PC-9 (cell line): ENCODE measurements around the gene MAK. TPM values are rescaled to one million over a fixed set of nuclear protein-coding genes. Genes with fewer than 3 reads are reported as not detected.

ENCODE experiments used
- BruUV-seq: library from RNA; stranded (reverse); fragments of 400-500 nt; replicated peaks from 2 replicates; lab custom pipeline; 2021; lab: Mats Ljungman, UMichigan
- CTCF ChIA-PET: fragments of 300-600 bp; sonication (Branson Sonifier 250); formaldehyde crosslinking; loops from one replicate; lab custom pipeline; 2022; ENCODE audit warnings: antibody characterized with exemption; lab: Charles Lee
- POLR2A ChIA-PET: fragments of 300-600 bp; sonication (Branson Sonifier 250); formaldehyde crosslinking; loops from one replicate; lab custom pipeline; 2022; ENCODE audit warnings: antibody characterized with exemption; ENCODE audit not compliant: unreplicated experiment; lab: Charles Lee
- DNase-seq, 2 experiments: peaks; one replicate each; pipeline versions ENCODE4 v3.0.0 to v3.0.0-alpha.2; 2015 to 2022; ENCODE audit warnings: mixed read lengths in 1 of 2
- H2AFZ ChIP-seq: fragments of 200-600 bp; sonication (generic); 2 replicates; pipeline ENCODE4 v1.8.1; 2017; ENCODE audit warnings: antibody characterized with exemption
- H3F3A ChIP-seq: fragments of 200-600 bp; sonication (generic); 2 replicates; pipeline ENCODE4 v1.8.1; 2017; ENCODE audit warnings: antibody characterized with exemption, mild to moderate bottlenecking, low read depth; ENCODE audit not compliant: insufficient read depth
- H3K27ac ChIP-seq: fragments of 200-600 bp; sonication (generic); 2 replicates; pipeline ENCODE4 v1.6.1; 2016; ENCODE audit warnings: mixed run types
- H3K27me3 ChIP-seq: fragments of 200-600 bp; sonication (generic); 2 replicates; pipeline ENCODE4 v1.6.1; 2016; ENCODE audit warnings: low read depth, mixed run types; ENCODE audit not compliant: insufficient read depth
- H3K36me3 ChIP-seq: fragments of 200-600 bp; sonication (generic); 2 replicates; pipeline ENCODE4 v1.6.1; 2016; ENCODE audit warnings: low read depth, mixed run types
- H3K4me1 ChIP-seq: fragments of 200-600 bp; sonication (generic); replicated peaks from 2 replicates; pipeline ENCODE4 v1.6.1; 2016; ENCODE audit warnings: mixed run types; ENCODE audit not compliant: insufficient read depth
- H3K4me2 ChIP-seq: fragments of 200-600 bp; sonication (generic); 2 replicates; pipeline ENCODE4 v1.6.1; 2017; ENCODE audit warnings: mixed run types
- H3K4me3 ChIP-seq: fragments of 200-600 bp; sonication (generic); 2 replicates; pipeline ENCODE4 v1.6.1; 2016; ENCODE audit warnings: mixed run types
- H3K79me2 ChIP-seq: fragments of 200-600 bp; sonication (generic); 2 replicates; pipeline ENCODE4 v1.6.1; 2017; ENCODE audit warnings: low read depth, mixed run types
- H3K9me2 ChIP-seq: fragments of 200-600 bp; sonication (generic); 2 replicates; pipeline ENCODE4 v1.8.1; 2017; ENCODE audit warnings: mild to moderate bottlenecking; ENCODE audit not compliant: insufficient read depth
- H3K9me3 ChIP-seq: fragments of 200-600 bp; sonication (generic); 2 replicates; pipeline ENCODE4 v1.8.1; 2016; ENCODE audit warnings: low read depth; ENCODE audit not compliant: insufficient read depth
- H4K20me1 ChIP-seq: fragments of 200-600 bp; sonication (generic); 2 replicates; pipeline ENCODE4 v1.8.1; 2017; ENCODE audit not compliant: insufficient read depth
- CTCF ChIP-seq: fragments of 200-600 bp; sonication (generic); conservative IDR thresholded peaks from 2 replicates; pipeline ENCODE4 v1.6.1; 2017; ENCODE audit warnings: mixed run types, antibody characterized with exemption, mild to moderate bottlenecking, moderate library complexity
- EZH2 ChIP-seq: fragments of 200-600 bp; sonication (generic); IDR thresholded peaks from 2 replicates; pipeline ENCODE4 v1.8.0; 2017; ENCODE audit warnings: antibody characterized with exemption, low read depth
- intact Hi-C: fragments of 100-400 bp; cut with micrococcal nuclease; formaldehyde crosslinking; loops from one replicate; pipeline ENCODE4 v1.10.0; 2022; ENCODE audit not compliant: unreplicated experiment
- total RNA-seq: library from RNA; stranded (reverse); gene quantifications from 2 replicates; pipeline ENCODE4 v1.2.3, GENCODE V29; 2021

The MAK gene
- total RNA-seq, 1 experiment from 2014 or later: 1.6 TPM

- DNase-seq: no peak
- CTCF ChIA-PET: no interaction called here
- intact Hi-C loops: no loop called here
- H3K4me2 ChIP-seq: no peak overlapping the region
- BruUV-seq: no TSS peak
- H4K20me1 ChIP-seq: no peaks in the 10 kb centered on the region
- H3K4me3 ChIP-seq: no peak overlapping the region
- H3K4me1 ChIP-seq: peaks cover 5% of the 10 kb centered on the region
- no peak overlapping the region for H2AFZ ChIP-seq
- H3K9me3 ChIP-seq: no peaks in the 10 kb centered on the region
- peaks cover 13% of the 10 kb centered on the region for H3F3A ChIP-seq
- POLR2A ChIA-PET: no interaction called here
- no peaks in the 10 kb centered on the region for H3K9me2 ChIP-seq
- H3K27ac ChIP-seq: no peak overlapping the region
- no peaks in the 10 kb centered on the region for H3K79me2 ChIP-seq
- H3K36me3 ChIP-seq: no peaks in the 10 kb centered on the region
- H3K27me3 ChIP-seq: no peaks in the 10 kb centered on the region
- TF ChIP-seq CTCF (no peak), EZH2 (no peak)
Measured at GRCh38 chr6:10730254-10730653, 108.1 kb downstream of the MAK start.

- H3K27ac ChIP-seq: no peak overlapping the region
- H3K9me2 ChIP-seq: no peaks in the 10 kb centered on the region
- no peaks in the 10 kb centered on the region for H3K27me3 ChIP-seq
- BruUV-seq: no TSS peak
- DNase-seq: no peak
- no peaks in the 10 kb centered on the region for H4K20me1 ChIP-seq
- ChIA-PET CTCF (no interaction called here), POLR2A (no interaction called here)
- peaks cover 10% of the 10 kb centered on the region; the same call in 1 of the 2 replicates for H3F3A ChIP-seq
- no peaks in the 10 kb centered on the region for H3K9me3 ChIP-seq
- intact Hi-C loops: loop anchor here (10.0 kb wide), 1 partner anchor 211 kb away; no protein-coding TSS in a partner anchor
- no peak overlapping the region for H2AFZ ChIP-seq
- H3K4me1 ChIP-seq: 0 out of 2 replicates have a peak, but pooled peaks cover 10% of the 10 kb centered on the region
- no peak overlapping the region for H3K4me3 ChIP-seq
- no peak for TF ChIP-seq EZH2
- no peak for TF ChIP-seq CTCF
- no peaks in the 10 kb centered on the region for H3K36me3 ChIP-seq
- H3K4me2 ChIP-seq: no peak overlapping the region
- peaks cover 14% of the 10 kb centered on the region for H3K79me2 ChIP-seq
Measured at GRCh38 chr6:10725716-10726115, 112.6 kb downstream of the MAK start.

- intact Hi-C loops: loop anchor here (10.0 kb wide), 1 partner anchor 210 kb away; no protein-coding TSS in a partner anchor
- H3K4me2 ChIP-seq: no peak overlapping the region
- H4K20me1 ChIP-seq: no peaks in the 10 kb centered on the region
Measured at GRCh38 chr6:10725044-10725443, 113.3 kb downstream of the MAK start.

More at GRCh38 chr6:10725044-10725443, 113.3 kb downstream of the MAK start:
- POLR2A ChIA-PET: no interaction called here
- no peak overlapping the region for H3K4me3 ChIP-seq
- peaks cover 10% of the 10 kb centered on the region; the same call in 1 of the 2 replicates for H3F3A ChIP-seq
- H3K36me3 ChIP-seq: no peaks in the 10 kb centered on the region
- no peak overlapping the region for H3K27ac ChIP-seq
- 0 out of 2 replicates have a peak, but pooled peaks cover 10% of the 10 kb centered on the region for H3K4me1 ChIP-seq
- no peaks in the 10 kb centered on the region for H3K9me2 ChIP-seq
- H3K27me3 ChIP-seq: no peaks in the 10 kb centered on the region
- no TSS peak for BruUV-seq
- TF ChIP-seq CTCF (no peak), EZH2 (no peak)
- DNase-seq: no peak
- CTCF ChIA-PET: interaction anchor here (0.5 kb wide), 1 partner anchor 63 kb away, joined by 4 read pairs; no protein-coding TSS in a partner anchor
- no peak overlapping the region for H2AFZ ChIP-seq
- peaks cover 14% of the 10 kb centered on the region for H3K79me2 ChIP-seq
- H3K9me3 ChIP-seq: no peaks in the 10 kb centered on the region
